Retina (tissue), 1 donor: ENCODE results near the gene PLEKHG3.
"Not testable (repeated sequence)": the region's sequence is repeated elsewhere in the genome, so short reads cannot be mapped to it uniquely, and the experiment has no call there.

ENCODE experiments used
- DNase-seq: peaks from one replicate; pipeline ENCODE4 v3.0.0-alpha.2; 2016

Gene PLEKHG3

DNA sequence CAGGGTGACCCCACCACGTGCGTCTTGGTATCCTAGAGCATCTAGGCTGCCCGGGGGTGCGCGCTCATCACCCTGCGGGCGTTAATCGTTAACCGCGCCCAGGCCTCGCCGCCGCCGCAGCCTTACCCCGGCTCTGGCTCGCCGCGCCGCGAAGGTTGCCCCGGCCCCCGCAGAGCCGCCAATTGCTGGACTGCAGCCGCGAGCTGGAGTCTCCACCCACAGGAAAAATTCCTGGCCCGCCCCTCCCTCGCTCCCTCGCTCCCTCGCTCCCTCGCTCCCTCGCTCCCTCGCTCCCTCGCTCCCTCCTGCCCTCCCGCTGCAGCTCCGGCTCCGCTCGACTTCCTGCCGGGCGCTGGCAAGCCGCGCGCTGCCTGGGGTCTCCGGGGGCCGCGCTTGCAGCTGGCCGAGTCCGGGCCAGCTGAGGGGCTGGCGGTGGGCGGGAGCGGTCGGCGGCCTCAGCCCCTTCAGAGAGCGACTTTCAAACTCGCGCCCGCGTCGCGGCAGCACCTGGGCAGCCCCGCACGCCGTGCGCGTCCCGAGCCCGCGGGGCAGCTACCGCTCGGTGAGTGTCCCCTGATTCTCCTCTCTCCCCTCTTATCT, at the start of gene PLEKHG3:
TSS of gene PLEKHG3 (plus strand) at position 282 of the 600 bp plus-strand sequence. CDS start 23,208 bp downstream, outside the sequence.
- peak; percentile 91 for DNase-seq

- DNase-seq = no peak
Measured at GRCh38 chr14:64654901-64655300, 49.3 kb upstream of the PLEKHG3 start.

- DNase-seq = no peak
Measured at GRCh38 chr14:64656986-64657385, 47.2 kb upstream of the PLEKHG3 start.

- no peak for DNase-seq
Measured at GRCh38 chr14:64658201-64658600, 46.0 kb upstream of the PLEKHG3 start.

DNA sequence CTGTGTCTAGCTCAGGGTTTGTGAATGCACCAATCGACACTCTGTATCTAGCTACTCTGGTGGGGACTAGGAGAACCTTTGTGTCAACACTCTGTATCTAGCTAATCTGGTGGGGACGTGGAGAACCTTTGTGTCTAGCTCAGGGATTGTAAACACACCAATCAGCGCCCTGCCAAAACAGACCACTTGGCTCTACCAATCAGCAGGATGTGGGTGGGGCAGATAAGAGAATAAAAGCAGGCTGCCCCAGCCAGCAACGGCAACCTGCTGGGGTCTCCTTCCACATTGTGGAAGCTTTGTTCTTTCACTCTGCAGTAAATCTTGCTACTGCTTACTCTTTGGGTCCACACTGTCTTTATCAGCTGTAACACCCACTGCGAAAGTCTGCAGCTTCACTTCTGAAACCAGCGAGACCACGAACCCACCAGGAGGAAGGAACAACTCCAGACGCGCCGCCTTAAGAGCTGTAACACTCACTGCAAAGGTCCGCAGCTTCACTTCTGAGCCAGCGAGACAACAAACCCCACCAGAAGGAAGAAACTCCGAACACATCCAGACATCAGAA, 45.4 kb upstream of the PLEKHG3 start:
- DNase-seq = not testable (repeated sequence)

- DNase-seq = no peak
Measured at GRCh38 chr14:64659366-64659765, 44.9 kb upstream of the PLEKHG3 start.

GRCh38 chr14:64663174-64663573, 41.0 kb upstream of the PLEKHG3 start:
- no peak for DNase-seq

- DNase-seq = peak; percentile 38
Measured at GRCh38 chr14:64671591-64671990, 32.6 kb upstream of the PLEKHG3 start.

- DNase-seq = no peak
Measured at GRCh38 chr14:64673316-64673715, 30.9 kb upstream of the PLEKHG3 start.

DNA sequence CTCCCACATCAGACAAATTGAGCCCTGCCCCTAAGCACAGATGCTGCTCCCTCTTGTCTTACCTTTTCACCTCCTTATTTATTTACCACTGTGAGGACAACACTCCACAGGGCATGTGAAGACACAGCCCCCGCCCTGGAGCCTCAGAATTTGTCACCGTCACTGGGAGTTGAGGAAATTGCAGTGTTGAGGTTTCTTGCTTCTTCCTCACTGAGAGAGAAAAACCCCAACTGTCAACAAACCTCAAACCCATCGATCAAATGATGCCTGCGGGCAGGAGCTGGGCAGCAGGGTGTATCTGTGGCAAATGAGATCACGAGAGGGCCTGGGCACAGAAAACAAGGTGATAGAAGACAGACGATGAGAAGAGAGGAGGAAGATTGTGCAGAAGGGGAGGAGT, 30.5 kb upstream of the PLEKHG3 start:
- no peak for DNase-seq

GRCh38 chr14:64674829-64675228, 29.4 kb upstream of the PLEKHG3 start:
- DNase-seq = no peak

DNA sequence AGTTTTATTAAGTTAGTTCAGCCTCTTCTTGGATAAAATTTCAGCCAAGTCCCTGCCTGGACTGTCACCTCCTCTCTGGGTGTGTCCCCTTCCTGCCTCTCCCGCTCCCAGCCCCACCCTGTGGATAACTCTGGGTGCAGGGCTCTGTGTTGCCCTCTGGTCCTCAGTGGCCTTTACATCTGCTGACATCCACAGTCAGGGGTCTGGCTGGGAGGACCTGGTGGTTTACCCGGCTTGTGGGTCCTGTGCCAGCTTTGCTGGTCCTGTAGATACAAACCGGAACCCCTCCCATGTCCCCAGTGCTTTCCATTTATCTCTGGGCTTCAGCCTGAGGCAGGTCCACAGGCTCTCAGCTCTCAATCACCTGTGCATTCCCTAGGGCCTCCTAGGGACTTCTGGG, 28.9 kb upstream of the PLEKHG3 start:
- no peak for DNase-seq

GRCh38 chr14:64676410-64677008, 27.7 kb upstream of the PLEKHG3 start:
- no peak for DNase-seq

GRCh38 chr14:64680013-64680713, 24.1 kb upstream of the PLEKHG3 start:
- no peak for DNase-seq

- DNase-seq = no peak
Measured at GRCh38 chr14:64680714-64681065, 23.5 kb upstream of the PLEKHG3 start.

DNA sequence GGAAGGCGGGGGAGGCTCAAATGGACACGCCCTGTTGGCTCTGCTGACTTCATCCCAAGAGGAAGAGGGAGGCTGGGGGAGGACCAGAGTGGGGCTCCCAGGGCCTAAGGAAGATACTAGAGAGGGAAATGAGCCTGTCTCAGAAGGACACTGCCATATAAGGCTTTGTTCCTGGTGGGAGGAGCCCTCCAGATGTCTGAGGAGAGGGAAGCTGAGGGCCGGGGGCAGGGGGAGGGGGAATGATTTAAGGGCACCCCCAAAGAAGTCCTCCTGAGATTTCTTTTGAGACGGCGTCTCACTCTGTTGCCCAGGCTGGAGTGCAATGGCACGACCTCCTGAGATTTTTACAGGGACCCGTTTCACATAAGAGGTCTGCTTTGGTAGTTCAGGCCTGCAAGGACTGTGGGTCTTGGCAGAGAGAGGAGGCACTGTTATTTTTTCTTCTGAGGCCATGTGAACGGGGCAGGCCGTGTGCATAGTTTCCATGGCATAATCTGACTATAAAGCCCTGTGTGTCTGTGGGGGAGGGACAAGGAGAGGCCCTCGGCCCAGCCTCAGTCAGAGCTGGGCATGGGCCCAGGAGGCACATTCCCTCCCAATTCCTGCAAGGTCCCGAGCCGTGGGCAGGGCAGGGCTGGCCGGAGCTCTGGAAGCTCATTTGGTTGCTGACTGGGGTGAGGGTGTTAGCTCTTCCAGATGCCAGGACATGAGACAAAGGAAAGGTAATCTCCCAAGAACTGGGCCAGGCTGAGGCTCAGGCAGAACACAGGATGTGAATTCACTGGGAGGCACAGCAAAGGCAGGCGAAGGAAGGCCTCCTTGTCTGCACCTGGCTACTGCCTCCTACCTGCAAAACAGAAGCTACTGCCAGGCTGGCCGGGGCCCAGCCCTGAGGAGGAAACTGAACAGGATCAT, 22.2 kb upstream of the PLEKHG3 start:
- no peak for DNase-seq

GRCh38 chr14:64682843-64683242, 21.4 kb upstream of the PLEKHG3 start:
- no peak for DNase-seq

GRCh38 chr14:64683264-64683663, 21.0 kb upstream of the PLEKHG3 start:
- DNase-seq = peak; percentile 68

- DNase-seq = no peak
Measured at GRCh38 chr14:64684091-64684490, 20.1 kb upstream of the PLEKHG3 start.

- peak; percentile 35 for DNase-seq
Measured at GRCh38 chr14:64685371-64686281, 18.6 kb upstream of the PLEKHG3 start.

DNA sequence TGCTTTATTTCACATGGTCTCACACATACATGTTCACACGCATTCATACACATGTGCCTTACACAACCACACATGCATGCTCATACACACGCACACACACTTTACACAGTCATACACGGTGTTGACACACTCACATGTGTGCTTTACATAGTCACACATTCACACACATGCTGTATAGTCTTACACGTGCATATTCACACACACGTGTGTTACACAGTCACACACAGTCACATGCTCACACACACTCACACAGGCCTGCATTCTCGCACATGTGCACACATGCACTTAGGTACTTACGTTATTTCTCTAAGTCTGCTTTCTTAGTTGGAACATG, 18.0 kb upstream of the PLEKHG3 start:
- no peak for DNase-seq

GRCh38 chr14:64688031-64688430, 16.2 kb upstream of the PLEKHG3 start:
- no peak for DNase-seq
